CD4-positive, alpha-beta T cell treated with Interleukin-4 for 1 hour (primary cell): ENCODE data around the gene SPRR2E.
"Not testable (repeated sequence)": the region's sequence is repeated elsewhere in the genome, so short reads cannot be mapped to it uniquely, and the experiment has no call there.

Experiments used
- DNase-seq, 2 donors: peaks; one replicate each; pipeline ENCODE4 v3.0.0-alpha.2; 2020 to 2022

Gene SPRR2E

DNA sequence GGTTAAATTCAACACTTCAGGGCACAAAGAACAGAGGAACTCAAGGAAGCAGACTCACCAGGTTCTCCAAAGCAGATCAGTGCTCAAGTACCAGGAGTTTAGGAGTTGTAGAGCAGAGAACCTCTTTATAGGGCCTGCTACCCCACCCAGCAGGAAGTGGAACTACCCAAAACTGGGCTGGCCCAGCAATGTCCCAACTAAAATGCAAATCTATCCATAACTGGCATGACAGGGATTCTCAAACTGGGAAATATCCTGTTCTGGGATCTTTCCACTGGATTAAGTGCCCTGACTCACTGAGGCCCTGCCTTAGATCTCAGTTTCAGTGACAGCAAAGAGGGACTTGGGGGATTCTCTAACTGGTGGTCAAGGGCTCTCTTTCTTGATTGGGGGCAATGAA lies at the start of gene SPRR2E:
TSS of gene SPRR2E (minus strand) at position 101 of the 400 bp plus-strand sequence. CDS start 775 bp downstream, outside the sequence.
- DNase-seq, result no peak

DNA sequence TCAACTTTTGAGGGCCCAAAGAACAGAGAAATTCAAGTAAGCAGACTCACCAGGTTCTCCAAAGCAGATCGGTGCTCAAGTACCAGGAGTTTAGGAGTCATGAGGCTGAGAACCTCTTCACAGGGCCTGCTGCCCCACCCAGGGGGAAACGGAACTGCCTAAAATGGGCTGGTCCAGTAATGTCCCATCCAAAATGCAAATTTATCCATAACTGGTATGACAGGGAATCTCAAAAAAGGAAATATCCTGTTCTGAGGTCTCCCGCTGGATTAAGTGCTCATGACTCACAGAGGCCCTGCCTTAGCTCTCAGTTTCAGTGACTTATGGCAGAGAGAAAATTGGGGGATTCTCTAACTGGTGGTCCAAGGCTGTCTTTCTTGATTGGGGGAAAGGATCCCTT lies 47.1 kb upstream of the SPRR2E start:
- DNase-seq, result no peak

DNA sequence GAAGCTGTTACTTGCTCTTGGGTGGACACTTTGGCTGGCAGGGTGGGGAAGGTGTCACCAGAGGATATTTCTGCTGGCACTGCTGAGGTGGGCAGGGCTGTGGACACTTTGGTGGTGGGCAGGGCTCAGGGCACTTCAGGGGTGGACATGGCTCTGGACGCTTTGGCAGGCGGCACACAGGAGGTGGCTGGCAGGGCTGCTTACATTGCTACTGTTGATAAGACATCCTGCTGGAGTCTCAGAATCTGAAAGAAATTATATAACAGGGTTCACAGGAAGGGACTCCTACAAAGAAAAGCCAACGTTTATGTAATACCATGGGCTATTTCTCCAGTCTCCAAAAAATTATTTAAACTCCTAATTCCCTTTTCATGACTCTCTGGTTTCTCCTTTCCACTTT lies 46.2 kb upstream of the SPRR2E start:
- DNase-seq, result no peak

DNA sequence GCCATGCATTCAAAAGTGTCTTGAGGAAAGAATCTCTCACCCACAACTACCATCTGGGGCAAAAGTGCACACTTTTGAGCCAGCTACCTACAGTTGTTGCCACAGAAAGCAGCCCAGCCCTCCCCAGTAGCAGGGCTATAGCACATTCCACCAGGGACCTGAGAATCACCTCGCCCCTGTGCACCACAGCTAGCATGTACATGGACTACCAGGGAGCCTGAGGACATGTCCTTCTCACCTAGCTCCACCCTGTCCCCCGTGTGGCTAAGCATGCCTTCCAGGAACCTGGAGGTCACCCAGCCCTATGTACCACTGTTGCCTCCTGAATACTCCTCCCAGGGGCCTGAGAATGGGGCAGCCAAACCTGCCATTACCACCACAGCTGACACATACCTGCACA lies 39.4 kb upstream of the SPRR2E start:
- DNase-seq, result no peak

DNA sequence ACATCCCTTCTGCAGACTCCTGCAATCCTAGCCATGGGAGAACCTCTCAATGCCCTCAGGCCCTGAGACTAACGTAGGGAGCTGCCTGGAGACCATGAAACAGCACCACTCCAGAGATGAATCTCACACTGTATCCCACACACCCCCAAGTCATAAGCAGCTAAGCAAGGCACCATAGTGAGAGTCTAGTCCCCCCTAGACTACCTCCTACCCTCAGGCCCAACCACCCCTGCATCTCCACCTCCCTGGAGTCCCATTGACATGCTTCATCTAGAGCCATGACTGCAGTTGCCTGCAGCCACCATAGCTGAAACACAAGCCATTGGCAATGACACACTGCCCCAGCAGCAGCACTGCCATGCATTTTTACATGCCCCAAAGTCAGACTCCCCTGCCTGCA lies 38.9 kb upstream of the SPRR2E start:
- no peak for DNase-seq

DNA sequence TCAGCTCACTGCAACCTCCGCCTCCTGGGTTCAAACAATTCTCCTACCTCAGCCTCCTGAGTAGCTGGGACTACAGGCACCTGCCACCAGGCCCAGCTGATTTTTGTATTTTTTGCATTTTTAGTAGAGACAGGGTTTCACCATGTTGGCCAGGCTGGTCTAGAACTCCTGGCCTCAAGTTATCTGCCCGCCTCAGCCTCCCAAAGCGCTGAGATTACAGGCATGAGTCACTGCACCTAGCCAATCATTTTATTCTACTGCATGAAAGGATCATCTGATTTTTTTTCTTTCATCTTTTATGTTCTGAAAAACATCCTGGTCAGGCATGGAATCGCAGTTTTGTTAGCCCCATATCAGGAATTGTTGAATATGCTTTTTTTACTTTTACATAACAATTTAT lies 34.4 kb upstream of the SPRR2E start:
- not testable (repeated sequence) for DNase-seq

DNA sequence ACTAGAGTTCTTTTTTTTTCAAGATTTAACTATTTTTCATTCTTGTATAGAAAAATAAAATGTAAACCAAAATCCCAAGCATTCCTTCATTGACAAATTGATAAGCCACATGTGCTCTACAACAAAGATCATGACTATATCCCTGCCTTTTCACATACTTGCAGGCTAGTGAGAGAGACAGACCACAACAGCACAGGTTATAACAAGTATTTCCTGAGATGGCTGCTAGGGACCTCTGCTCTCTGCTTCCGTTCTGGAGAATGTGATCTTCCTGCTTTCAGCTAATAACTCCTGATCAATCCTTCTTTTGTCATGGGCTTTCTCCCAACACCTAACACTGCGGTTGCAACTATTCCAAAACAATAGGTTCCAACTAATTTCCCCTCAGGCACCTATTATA lies 33.0 kb upstream of the SPRR2E start:
- no peak for DNase-seq

DNA sequence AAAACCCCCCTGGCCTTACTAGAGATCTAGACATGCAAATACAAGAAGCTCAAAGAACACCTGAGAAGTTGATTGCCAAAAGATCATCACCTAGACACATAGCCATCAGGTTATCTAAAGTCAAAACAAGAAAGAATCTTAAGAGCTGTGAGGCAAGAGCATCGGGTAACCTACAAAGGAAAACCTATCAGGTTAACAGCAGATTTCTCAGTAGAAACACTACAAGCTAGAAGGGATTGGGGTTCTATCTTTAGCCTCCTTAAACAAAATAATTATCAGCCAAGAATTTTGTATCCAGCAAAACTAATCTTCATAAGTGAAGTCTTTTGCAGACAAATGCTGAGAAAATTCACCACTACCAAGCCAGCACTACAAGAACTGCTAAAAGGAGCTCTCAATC lies 31.2 kb upstream of the SPRR2E start:
- no peak for DNase-seq

DNA sequence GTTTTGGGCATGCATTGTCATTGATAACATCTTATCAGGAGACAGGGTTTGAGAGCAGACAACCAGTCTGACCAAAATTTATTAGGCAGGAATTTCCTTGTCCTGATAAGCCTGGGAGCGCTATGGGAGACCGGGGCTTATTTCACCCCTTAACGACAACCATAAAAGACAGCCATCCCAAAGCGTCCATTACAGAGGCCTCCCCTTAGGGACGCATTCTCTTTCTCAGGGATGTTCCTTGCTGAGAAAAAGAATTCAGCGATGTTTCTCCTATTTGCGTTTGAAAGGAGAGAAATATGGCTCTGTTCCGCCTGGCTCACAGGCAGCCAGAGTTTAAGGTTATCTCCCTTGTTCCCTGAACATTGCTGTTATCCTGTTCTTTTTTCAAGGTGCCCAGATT lies 29.5 kb upstream of the SPRR2E start:
- DNase-seq, result not testable (repeated sequence)

DNA sequence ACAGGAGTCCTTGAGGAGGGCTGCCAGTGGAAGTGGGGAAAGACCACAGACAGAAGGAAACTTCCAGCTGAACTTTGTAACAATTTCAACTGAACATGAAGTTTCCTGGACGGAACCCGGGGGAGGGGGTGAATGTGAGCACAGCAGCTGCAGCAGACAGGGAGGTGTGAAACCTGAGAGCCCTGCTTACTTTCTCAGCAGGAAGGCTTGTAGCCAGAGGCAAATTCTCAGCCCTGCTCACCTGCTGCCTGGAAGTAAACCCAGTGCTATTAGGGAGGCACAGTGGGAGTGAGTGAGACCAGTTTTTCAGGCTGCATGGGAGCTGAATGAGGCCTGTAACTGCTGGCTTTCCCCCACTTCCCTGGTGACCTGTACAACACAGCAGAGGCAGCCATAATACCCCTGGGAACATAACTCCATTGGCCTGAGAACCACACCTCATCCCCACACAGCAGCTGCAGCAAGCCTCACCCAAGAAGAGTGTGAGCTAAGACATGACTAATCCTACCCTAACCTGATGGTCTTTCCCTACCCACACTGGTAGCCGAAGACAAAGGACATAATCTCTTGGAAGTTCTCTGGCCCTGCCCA lies 28.6 kb upstream of the SPRR2E start:
- no peak for DNase-seq

DNA sequence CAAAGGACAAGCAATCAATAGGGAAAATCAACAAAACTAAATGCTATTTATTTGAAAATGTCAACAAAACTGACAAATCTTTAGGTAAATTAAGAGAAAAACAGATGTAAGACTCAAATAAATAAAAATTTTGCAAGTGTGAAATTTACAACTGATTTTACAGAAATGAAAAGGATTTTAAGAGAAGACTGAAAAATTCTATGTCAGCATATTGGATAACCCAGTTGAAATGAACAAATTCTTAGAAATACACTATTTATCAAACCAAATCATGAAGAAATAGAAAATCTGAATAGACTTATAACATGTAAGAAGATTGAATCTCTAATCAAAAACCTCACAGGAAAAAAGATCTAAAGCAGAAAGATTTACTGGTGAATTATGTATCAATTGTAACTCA lies 26.6 kb upstream of the SPRR2E start:
- no peak for DNase-seq

DNA sequence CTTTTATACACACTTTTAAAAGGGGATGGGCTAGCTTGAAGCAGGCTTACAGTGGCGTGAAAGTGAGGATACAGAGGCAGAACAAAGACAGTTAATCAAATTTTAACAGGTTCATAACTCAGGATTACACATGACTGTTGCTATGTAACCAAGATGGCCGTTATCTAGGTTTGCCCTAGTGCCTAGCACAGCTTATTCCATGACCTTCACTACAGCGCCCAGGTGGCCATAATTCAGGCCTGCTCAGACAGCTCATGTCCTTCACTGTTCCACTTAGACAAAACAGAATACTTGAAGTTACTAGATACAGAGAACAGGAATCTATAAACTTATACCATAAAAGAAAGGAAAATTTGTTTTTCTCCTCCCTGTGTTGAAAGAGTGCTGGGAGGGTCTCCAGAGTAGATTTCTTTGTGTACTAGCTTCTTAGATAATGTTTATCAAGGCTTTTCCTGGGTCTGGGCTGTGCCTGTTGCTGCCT lies 25.2 kb upstream of the SPRR2E start:
- no peak for DNase-seq

DNA sequence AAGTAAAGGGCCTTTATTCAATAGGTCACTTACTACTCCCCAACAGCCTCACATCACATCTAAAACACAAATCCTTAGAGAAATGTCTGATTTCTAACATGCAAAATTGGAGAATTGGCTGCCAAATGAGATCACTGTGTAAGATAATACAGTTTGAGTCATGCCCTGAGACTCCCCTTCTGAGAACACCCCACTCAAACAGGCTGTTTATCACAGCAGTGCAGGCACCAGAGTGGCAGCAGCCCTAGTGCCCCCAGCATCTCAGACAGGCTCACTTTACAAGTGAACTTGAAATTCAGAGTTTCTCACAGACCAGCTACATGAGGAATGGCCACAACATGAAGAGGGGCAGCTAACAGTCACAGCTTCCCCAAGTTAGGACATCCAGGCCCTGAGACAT lies 20.9 kb upstream of the SPRR2E start:
- not testable (repeated sequence) for DNase-seq

DNA sequence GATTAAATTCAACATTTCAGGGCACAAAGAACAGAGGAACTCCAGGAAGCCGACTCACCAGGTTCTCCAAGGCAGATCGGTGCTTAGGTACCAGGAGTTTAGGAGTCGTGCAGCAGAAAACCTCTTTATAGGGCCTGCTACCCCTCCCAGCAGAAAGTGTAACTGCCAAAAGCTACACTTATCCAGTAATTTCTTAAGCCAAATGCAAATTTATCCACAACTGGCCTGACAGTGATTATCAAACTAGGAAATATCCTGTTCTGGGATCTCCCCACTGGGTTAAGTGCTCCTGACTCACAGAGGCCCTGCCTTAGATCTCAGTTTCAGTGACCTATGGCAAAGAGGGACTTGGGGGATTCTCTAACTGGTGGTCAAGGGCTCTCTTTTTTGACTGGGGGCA lies 19.1 kb upstream of the SPRR2E start, which contains the start of gene SPRR2F:
TSS of gene SPRR2F (minus strand) at position 101 of the 400 bp plus-strand sequence. CDS start 783 bp downstream, outside the sequence.
- no peak for DNase-seq

DNA sequence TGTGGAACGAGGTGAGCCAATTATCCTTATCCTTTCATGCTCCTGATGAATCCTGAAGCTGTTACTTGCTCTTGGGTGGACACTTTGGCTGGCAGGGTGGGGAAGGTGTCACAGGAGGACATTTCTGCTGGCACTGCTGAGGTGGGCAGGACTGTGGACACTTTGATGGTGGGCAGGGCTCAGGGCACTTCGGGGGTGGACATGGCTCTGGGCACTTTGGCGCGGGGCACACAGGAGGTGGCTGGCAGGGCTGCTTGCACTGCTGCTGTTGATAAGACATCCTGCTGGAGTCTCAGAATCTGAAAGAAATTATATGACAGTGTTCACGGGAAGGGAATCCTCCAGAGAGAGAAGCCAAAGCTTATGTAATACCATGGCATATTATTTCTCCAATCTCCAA lies 18.1 kb upstream of the SPRR2E start:
- DNase-seq, result not testable (repeated sequence)

DNA sequence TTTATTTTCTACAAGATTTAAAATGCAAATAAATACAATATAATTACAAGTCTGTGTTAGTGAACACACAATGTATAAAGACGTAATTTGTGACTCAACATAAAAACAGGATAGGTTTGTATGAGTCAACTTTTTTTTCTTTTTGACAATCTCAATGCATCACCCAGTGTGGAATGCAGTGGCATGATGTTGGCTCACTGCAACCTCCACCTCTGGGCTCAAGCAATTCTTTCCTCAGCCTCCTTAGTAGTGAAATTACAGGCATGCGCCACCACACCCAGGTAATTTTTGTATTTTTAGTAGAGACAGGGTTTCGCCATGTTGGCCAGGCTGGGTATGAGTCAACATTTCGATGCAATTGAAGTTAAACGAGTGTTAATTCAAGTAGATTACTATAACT lies 5.9 kb upstream of the SPRR2E start:
- DNase-seq, result no peak

DNA sequence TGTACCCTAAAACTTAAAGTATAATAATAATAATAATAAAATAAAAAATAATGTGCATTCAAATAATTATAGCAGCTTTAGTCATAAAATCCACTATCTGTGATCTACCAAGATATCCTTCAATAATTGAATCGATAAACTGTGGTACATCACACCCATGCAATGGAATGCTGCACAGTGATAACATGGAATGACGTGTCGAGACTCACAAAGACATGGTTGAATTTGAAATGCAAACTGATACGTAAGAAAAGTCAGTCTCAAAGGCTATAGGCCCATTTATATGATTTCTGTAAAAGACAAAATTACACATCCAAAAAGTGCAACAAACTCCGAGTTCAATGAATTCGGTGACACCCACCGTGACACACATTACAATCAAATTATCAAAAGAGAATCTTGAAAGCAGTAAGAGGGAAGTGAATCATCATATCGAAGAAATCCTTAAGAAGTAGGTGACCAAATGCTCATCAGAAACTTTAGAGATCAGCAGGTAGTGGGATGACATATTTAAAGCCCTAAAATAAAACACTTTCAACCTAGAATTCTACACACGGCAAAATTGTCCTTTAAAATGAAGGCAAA lies 5.2 kb upstream of the SPRR2E start:
- no peak for DNase-seq

DNA sequence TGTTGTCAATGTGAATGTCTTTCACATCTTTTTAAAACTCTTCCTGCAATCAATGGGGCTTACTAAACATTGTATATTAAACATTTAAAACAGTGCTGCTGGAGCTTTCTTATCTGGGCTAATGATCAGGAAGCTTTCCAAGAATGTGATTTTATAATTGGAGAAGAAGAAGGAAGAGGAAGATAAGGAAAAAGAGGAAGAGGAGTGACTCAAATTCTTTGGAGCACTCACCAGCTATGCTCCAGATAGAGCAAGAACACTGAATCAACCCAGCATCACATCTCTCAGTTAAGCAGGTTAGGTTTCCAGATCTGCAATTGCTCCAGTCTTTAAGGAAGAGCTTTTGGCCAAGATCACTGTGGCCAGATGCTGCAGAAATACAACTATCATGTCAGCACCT lies 1.4 kb upstream of the SPRR2E start:
- no peak for DNase-seq

DNA sequence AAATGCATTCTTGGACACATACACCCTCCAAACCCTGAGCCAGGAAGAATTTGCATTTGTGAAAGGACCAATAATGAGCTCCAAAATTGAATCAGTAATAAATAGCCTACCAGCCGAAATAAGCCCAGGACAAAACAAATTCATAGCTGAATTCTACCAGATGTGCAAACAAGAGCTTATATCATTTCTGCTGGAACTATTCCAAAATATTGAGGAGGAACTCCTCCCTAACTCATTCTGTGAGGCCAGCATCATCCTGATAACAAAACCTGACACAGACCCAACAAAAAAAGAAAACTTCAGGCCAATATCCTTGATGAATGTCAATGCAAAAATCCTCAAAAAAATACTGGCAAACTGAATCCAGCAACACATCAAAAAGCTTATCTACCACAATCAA lies 6.7 kb downstream of the SPRR2E start:
- no peak for DNase-seq

DNA sequence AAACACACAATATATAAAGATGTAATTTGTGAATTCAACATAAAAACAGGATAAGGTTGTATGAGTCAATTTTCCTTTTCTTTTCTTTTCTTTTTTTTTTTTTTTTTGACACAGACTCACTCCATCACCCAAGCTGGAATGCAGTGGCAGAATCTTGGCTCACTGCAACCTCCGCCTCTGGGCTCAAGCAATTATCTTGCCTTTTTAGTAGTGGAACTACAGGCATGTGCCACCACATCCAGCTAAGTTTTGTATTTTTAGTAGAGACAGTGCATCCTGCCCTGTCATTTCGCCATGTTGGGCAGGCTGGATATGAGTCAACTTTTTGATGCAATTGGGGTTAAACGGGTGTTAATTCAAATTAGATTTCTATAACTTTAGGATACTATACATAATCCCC lies 12.6 kb downstream of the SPRR2E start:
- no peak for DNase-seq

DNA sequence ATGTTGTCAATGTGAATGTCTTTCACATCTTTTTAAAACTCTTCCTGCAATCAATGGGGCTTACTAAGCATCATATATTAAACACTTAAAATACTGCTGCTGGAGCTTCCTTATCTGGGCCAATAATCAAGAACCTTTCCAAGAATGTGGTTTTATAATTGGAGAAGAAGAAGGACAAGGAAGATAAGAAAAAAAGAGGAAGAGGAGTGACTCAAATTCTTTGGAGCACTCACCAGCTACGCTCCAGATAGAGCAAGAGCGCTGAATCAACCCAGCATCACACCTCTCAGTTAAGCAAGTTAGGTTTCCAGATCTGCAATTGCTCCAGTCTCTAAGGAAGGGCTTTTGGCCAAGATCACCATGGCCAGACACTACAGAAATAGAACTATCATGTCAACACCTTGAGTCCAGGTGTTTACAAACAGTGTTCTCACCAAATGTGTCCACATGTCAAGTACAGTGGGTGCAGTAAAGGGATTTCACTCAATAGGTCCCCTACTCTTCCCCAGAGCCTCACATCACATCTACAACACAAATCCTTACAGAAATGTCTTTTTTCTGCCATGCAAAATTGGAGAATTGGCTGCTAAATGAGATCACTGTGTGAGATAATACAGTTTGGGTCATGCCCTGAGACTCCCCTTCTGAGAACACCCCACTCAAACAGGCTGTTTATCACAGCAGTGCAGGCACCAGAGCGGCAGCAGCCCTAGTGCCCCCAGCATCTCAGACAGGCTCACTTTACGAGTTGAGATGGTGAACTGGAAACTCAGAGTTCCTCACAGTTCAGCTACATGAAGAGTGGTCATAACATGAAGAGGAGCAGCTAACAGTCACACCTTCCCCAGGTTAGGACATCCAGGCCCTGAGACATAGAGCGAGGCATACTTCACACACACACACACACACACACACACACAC lies 21.3 kb downstream of the SPRR2E start:
- no peak for DNase-seq

DNA sequence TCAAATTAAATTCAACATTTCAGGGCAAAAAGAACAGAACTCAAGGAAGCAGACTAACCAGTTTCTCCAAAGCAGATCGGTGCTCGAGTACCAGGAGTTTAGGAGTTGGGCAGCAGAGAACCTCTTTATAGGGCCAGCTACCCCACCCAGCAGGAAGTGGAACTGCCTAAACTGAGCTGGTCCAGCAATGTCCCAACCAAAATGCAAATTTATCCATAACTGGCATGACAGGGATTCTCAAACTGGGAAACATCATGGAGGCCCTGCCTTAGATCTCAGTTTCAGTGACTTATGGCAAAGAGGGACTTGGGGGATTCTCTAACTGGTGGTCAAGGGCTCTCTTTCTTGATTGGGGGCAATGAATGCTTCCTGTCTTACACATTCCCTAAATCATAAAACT lies 22.8 kb downstream of the SPRR2E start, which contains the start of gene SPRR2B:
TSS of gene SPRR2B (minus strand) at position 101 of the 400 bp plus-strand sequence. CDS start 772 bp downstream, outside the sequence.
- DNase-seq, result no peak

DNA sequence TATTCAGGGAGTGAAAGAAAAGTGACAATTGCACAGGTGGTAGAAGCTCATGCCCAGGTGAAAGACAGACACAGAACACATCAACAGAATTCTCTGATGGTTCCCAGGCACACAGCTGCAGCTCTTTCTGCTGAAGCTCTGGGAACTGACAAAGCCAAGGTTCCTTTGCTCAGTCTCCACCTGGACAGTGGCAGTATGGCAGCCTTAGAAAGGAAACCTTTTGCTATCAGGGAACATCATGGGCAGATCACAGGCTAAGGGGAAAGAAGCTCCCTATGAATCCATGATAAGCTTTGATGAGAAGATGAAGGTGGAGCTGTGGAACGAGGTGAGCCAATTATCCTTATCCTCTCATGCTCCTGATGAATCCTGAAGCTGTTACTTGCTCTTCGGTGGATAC lies 24.1 kb downstream of the SPRR2E start:
- no peak for DNase-seq
